Astrocyte (in vitro differentiated cells and primary cell): Measurements from ENCODE around the gene VSIG2.

Experiments used
- EZH2 ChIP-seq: IDR thresholded peaks from 2 replicates; pipeline ENCODE4 v1.6.1; 2012; ENCODE audit warnings: mild to moderate bottlenecking, low read length, inconsistent platforms; ENCODE audit not compliant: insufficient read depth
- TF ChIP-seq, protein P1 (sequence below): IDR thresholded peaks from 2 replicates; pipeline ENCODE4 v1.5.1; 2011; ENCODE audit warnings: low read depth, mild to moderate bottlenecking, inconsistent platforms, low read length, moderate library complexity; ENCODE audit not compliant: insufficient read depth

DNA sequence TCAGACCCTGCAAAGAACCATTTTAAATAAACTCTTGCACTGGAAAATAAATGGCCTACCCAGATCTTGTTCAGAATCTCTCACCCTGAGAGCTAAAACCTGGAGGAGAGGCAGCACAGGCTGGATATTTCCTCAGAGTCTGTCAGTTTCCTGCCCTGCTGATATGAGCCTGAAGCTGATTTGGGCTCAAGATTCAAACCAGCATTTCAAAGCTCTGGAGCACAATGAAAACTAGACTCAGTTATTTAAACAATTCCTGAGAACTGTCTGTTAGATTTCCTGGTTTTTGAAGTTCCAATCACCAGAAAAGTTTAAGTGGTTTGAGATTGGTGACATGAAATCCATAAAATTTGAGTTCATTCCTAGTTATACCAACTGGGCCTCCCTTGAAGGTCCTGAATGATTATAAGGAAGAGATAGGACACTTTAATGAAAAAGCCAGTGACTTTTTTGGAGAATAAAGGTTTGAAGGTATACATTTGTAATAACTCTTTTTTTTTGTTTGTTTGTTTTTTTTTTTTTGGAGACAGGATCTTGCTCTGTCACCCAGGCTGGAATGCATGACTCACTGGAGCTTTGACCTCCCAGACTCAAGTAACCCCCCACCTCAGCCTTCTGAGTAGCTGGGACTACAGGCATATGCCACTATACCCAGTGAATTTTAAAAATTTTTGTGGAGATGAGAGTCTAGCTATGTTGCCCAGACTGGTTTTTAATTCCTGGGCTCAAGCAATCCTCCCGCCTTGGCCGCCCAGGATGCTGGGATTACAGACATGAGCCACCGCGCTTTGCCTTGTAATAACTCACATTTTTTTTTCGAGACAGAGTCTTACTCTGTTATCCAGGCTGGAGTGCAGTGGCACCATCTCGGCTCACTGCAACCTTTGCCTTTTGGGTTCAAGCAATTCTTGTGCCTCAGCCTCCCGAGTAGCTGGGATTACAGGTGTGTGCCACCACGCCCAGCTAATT, 18.0 kb upstream of the VSIG2 start:
- TF ChIP-seq, protein P1, sequence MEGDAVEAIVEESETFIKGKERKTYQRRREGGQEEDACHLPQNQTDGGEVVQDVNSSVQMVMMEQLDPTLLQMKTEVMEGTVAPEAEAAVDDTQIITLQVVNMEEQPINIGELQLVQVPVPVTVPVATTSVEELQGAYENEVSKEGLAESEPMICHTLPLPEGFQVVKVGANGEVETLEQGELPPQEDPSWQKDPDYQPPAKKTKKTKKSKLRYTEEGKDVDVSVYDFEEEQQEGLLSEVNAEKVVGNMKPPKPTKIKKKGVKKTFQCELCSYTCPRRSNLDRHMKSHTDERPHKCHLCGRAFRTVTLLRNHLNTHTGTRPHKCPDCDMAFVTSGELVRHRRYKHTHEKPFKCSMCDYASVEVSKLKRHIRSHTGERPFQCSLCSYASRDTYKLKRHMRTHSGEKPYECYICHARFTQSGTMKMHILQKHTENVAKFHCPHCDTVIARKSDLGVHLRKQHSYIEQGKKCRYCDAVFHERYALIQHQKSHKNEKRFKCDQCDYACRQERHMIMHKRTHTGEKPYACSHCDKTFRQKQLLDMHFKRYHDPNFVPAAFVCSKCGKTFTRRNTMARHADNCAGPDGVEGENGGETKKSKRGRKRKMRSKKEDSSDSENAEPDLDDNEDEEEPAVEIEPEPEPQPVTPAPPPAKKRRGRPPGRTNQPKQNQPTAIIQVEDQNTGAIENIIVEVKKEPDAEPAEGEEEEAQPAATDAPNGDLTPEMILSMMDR, result no peak
- TF ChIP-seq EZH2, result no peak
